ENCODE results near the gene KLHL7. TPM values are rescaled to one million over a fixed set of nuclear protein-coding genes. Genes with fewer than 3 reads are reported as not detected.

KLHL7 gene
- total RNA-seq: 108 TPM

GRCh38 chr7:23105644-23106056 lies at the start of gene KLHL7:
TSS of gene KLHL7 (plus strand) at chr7:23105785. CDS start at chr7:23106027, 242 bp downstream.

GRCh38 chr7:23181684-23182553 lies 76.3 kb downstream of the KLHL7 start, which contains the start of gene NUP42:
TSS of gene NUP42 (plus strand) at chr7:23182048. CDS start at chr7:23182086, 38 bp downstream.

Other genes starting within 250 kb of the KLHL7 start
- gene HYCC1, start 91.7 kb upstream of the KLHL7 start, total RNA-seq: 115 TPM
- 72.9 TPM for gene NUP42, start 76.3 kb downstream of the KLHL7 start, total RNA-seq
- gene GPNMB, start 141.0 kb downstream of the KLHL7 start, total RNA-seq: 2.2 TPM
- gene MALSU1, start 193.6 kb downstream of the KLHL7 start, total RNA-seq: 38.2 TPM

Data from parietal lobe (tissue), 1 donor.